HG03460 (cell line): ENCODE results near the gene PIK3C2B.
"Not testable (repeated sequence)": the region's sequence is repeated elsewhere in the genome, so short reads cannot be mapped to it uniquely, and the experiment has no call there.

ENCODE experiments used
- ATAC-seq: cut with Tn5 transposase; IDR thresholded peaks from one replicate; pipeline ENCODE4 v1.9.1; 2021; ENCODE audit not compliant: unreplicated experiment

The PIK3C2B gene, protein sequence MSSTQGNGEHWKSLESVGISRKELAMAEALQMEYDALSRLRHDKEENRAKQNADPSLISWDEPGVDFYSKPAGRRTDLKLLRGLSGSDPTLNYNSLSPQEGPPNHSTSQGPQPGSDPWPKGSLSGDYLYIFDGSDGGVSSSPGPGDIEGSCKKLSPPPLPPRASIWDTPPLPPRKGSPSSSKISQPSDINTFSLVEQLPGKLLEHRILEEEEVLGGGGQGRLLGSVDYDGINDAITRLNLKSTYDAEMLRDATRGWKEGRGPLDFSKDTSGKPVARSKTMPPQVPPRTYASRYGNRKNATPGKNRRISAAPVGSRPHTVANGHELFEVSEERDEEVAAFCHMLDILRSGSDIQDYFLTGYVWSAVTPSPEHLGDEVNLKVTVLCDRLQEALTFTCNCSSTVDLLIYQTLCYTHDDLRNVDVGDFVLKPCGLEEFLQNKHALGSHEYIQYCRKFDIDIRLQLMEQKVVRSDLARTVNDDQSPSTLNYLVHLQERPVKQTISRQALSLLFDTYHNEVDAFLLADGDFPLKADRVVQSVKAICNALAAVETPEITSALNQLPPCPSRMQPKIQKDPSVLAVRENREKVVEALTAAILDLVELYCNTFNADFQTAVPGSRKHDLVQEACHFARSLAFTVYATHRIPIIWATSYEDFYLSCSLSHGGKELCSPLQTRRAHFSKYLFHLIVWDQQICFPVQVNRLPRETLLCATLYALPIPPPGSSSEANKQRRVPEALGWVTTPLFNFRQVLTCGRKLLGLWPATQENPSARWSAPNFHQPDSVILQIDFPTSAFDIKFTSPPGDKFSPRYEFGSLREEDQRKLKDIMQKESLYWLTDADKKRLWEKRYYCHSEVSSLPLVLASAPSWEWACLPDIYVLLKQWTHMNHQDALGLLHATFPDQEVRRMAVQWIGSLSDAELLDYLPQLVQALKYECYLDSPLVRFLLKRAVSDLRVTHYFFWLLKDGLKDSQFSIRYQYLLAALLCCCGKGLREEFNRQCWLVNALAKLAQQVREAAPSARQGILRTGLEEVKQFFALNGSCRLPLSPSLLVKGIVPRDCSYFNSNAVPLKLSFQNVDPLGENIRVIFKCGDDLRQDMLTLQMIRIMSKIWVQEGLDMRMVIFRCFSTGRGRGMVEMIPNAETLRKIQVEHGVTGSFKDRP (N-terminal part only)

DNA sequence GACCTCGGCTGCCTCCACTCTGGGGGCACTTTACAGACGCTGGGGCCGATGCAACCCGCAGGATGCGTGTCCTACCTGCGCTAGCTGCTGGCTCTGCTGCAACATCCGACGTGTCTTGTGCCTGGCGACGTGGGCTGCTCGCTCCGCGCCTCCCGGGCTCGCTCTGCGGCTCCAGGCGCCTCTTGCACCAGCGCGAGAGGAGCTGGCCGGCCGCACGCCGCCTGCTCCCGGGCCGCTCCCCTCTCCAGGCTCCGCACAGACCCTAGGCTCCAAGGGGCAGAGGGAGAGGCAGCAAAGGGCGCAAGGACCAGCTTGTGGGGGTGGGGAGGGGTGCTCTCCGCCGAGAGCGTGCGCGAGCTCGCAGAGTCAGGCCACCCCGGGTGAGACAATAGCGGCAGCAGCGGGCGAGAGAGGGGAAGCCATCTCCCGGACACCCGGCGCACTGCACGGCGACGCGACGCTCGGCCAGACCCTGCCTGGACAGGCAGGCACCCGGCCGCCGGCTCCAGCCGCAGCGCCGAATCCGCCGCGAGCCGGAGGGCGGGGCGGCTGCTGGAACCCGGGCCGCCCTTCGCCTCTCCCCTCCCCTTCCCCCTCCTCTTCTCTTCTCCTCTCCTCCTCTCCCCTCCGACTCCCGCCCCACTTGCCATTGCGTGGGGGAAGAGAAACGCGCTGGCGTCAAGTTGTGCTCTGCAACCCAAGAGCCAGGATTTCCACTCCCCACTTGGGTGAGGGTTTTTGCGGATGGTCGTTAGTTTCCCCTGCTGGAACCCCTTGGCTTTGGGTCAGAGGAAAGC lies at the start of gene PIK3C2B:
PIK3C2B (minus strand) TSS at position 525 of the 797 bp plus-strand sequence. CDS start 25,003 bp downstream, outside the sequence.
- ATAC-seq = peak; percentile 77

GRCh38 chr1:204544321-204544720 lies 49.7 kb upstream of the PIK3C2B start:
- ATAC-seq = peak; percentile 61

GRCh38 chr1:204541626-204542025 lies 47.0 kb upstream of the PIK3C2B start:
- no peak for ATAC-seq

GRCh38 chr1:204532832-204533231 lies 38.2 kb upstream of the PIK3C2B start:
- ATAC-seq = no peak

DNA sequence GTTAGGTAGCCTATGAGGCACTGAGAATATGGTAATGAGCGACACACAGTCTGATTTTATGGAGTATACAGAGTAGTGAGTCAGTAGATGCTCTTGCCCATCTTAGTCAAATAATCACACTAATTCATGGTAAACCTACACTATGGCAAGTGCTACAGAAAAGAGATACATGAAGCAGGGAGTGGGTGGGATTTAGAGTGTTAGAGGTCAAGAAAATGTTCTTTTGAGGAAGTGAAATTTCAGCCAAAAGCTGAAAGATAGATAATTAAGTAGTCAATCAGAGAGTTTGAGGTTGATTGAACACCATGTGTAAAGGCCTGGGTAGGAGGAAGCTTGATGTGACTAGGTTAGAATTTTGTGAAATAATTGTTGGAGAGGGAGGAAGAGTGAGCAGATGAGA lies 36.3 kb upstream of the PIK3C2B start:
- ATAC-seq = peak; percentile 83

DNA sequence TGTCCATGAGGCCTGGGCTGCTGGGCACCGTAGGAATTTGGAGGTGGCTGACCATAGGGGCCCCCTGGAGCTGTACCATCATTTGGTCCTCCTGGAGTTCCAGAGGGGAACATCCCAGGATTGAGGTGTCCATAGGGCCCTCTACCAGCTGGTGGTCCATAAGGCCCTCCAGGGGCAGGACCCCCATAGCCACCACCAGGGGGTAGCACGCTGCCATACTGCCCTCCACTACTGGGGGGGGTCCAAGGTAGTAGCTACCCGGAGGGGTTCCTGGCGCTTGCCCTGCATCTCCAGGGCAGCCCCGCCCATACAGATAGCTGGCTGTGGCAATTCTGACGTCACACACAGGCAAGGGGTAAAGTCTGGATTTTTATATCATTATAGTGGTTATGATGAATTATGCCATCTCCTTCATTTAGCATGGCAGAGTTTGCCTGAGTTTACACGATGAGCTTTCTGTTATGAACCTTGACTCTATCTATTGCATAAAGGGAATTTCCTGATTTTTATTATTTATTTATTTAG lies 34.8 kb upstream of the PIK3C2B start:
- ATAC-seq = no peak

GRCh38 chr1:204528677-204529076 lies 34.1 kb upstream of the PIK3C2B start:
- ATAC-seq = no peak

DNA sequence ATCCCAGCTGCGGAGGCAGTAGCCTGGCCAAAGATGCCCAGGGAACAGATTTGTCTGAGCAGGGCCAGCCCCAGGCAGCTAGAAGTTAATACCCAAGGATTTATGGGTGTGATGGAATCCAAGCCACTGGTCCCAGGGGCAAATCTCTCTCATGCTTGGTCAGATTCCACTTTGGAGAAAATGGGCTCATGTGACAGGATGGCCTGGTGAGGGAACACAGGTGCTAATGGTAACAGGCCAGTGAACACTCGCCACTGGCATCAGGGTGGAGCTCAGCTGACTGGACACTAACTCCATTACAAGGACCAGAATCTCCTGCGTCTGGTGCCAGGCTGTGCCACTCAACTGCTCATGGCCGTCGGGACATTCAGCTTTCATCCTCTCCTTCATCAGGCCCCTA lies 33.6 kb upstream of the PIK3C2B start:
- ATAC-seq = no peak

DNA sequence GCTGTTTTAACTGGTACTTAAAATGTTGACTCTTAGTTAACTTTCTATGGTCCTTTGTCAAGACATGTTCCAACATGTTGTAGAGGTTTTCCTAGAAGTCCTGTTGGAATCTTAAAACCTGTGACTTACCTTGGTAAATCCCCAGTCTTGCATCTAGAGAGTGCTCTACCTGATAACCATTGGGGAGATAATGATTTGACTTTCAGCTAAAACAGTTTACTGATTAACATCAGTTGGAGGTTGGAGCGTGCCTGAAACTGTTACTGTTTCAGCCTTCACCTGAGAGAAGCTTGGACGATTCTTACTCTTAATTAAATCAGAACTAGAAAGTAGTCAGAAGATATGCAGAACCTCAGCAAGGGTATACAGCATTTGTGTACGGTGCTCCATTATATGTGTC lies 30.4 kb upstream of the PIK3C2B start:
- ATAC-seq = peak; percentile 51

- no peak for ATAC-seq
Observed at GRCh38 chr1:204523605-204524215, 29.1 kb upstream of the PIK3C2B start.

DNA sequence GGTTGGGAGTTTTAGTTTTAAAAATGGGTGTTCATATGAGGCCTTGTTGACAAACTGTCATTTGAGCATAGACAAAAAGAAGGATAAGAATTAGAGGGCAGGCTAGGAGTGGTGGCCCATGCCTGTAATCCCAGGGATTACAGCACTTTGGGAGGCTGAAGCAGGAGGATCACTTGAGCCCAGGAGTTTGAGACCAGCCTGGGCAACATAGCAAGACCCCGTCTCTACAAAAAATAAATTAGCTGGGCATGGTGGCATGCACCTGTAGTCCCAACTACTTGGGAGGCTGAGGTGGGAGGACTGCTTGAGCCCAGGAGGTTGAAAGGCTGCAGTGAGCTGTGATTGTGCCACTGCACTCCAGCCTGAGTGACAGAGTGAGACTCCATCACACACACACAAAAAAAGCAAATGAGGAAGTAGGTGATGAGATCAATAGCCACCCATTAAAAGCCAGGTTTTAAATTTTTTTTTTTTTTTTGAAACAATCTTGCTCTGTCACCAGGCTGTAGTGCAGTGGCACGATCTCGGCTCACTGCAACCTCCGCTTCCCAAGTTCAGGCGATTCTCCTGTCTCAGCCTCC lies 27.4 kb upstream of the PIK3C2B start:
- ATAC-seq = not testable (repeated sequence)

- ATAC-seq = peak; percentile 50
Observed at GRCh38 chr1:204520834-204521709, 26.5 kb upstream of the PIK3C2B start.

DNA sequence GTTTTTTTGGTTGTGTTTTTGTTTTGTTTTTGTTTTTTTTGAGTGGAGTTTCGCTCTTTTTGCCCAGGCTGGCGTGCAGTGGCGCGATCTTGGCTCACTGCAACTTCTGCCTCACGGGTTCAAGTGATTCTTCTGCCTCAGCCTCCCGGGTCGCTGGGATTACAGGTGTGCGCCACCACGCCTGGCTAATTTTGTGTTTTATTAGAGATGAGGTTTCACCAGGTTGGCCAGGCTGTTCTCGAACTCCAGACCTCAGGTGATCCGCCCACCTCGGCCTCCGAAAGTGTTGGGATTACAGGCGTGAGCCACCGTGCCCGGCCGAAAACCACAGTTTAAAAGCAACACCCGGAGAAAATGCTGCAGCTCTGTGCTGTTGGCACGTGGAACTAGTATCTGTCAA lies 22.8 kb upstream of the PIK3C2B start:
- ATAC-seq = not testable (repeated sequence)

- ATAC-seq = peak; percentile 75
Observed at GRCh38 chr1:204516180-204516879, 21.7 kb upstream of the PIK3C2B start, which contains the start of gene MDM4. MDM4 (plus strand) TSS chr1:204516406; CDS start chr1:204525519, 9,113 bp downstream.

DNA sequence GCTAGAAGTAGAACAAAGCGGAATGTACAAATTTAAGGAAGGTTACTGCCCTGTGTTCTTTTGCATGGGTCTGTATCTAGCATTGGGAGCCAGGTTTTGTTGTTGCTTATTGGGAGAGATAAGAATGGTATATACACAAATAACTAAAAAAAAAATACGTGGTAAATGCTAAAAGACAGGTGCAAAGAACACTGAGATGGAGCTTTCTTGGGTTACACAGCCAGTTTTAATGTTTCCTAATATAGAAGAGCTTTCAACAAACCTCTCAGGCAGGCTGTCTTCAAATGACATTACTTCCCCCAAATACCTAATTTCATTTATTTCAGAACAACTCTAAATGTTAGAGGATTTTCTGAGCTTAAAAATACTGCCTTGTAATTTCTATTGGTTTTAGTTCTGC lies 20.2 kb upstream of the PIK3C2B start:
- ATAC-seq = no peak

- ATAC-seq = peak; percentile 40
Observed at GRCh38 chr1:204513117-204513716, 18.6 kb upstream of the PIK3C2B start.

GRCh38 chr1:204511366-204511765 lies 16.8 kb upstream of the PIK3C2B start:
- no peak for ATAC-seq
